NT2/D1 (cell line): Measurements from ENCODE around the gene FAM174C.
A peak's percentile ranks its signal among the peaks of the same experiment; 100 is the strongest.

Experiments used
- DNase-seq: peaks from one replicate; pipeline ENCODE4 v3.0.0-alpha.2; 2011; ENCODE audit warnings: low read depth, low spot score
- H3K27me3 ChIP-seq: 2 replicates; pipeline ENCODE4 v1.6.0; 2011; ENCODE audit warnings: mild to moderate bottlenecking; ENCODE audit not compliant: insufficient read length, insufficient read depth
- H3K36me3 ChIP-seq: 2 replicates; pipeline ENCODE4 v1.6.1; 2011; ENCODE audit warnings: mild to moderate bottlenecking, low read length, mixed read lengths; ENCODE audit not compliant: insufficient read depth, insufficient read length
- H3K4me1 ChIP-seq: 2 replicates; pipeline ENCODE4 v1.5.1; 2011; ENCODE audit not compliant: insufficient read depth, insufficient read length
- H3K4me3 ChIP-seq: 2 replicates; pipeline ENCODE4 v1.5.1; 2011; ENCODE audit warnings: low read depth; ENCODE audit not compliant: insufficient read length
- H3K9ac ChIP-seq: 2 replicates; pipeline ENCODE4 v1.6.0; 2011; ENCODE audit warnings: low read depth; ENCODE audit not compliant: insufficient read length
- H3K9me3 ChIP-seq: 2 replicates; pipeline ENCODE4 v1.5.1; 2011; ENCODE audit warnings: mild to moderate bottlenecking, low read length; ENCODE audit not compliant: insufficient read depth
- SUZ12 ChIP-seq: IDR thresholded peaks from 2 replicates; pipeline ENCODE4 v1.6.1; 2011; ENCODE audit not compliant: insufficient read length, insufficient read depth; ENCODE audit errors: extremely low read depth
- YY1 ChIP-seq: IDR thresholded peaks from 2 replicates; pipeline ENCODE4 v1.6.1; 2011; ENCODE audit not compliant: insufficient read length, insufficient read depth
- ZNF274 ChIP-seq: IDR thresholded peaks from 2 replicates; pipeline ENCODE4 v1.6.1; 2011; ENCODE audit warnings: mild to moderate bottlenecking, low read depth, low read length

The FAM174C gene

DNA sequence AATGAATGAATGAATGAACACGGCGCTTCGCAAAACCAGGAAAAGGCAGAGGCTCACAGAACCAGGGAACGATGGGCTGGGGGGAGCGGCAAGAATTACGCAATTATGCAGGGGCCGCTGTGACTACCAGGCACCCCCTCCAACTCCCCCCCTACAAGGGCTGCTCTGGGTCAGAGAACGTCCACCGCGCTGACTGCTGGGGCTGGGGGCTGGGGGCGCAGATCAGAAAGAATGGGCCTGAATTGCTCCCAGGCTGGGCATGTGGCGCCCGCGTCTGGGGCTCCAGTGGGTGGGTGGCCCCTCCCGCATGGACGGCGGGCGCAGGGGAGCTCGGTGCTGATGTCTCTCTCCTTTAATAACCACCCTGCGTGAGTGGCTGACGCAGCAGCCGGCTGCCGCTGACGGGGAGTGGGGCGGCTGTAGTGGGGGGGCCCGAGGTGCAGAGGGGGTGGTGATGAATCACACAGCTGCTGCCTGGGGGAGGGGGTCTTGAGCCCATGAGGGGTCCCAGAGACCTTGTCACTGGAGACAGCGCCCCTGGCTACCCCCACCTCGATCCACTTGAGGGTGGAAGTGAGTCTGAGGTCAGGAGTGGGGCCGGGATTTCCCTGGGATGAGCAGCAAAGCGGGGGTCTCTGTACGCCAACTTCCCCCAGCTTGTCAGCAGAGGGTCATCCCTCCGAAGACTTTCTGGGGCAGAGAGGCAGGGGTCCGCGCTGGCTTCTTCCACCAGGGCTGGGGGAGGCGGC, 7.7 kb upstream of the FAM174C start:
- H3K9ac ChIP-seq, result peak overlapping the region; percentile 86
- no peaks in the 10 kb centered on the region for H3K9me3 ChIP-seq
- no peak for DNase-seq
- peaks cover 15% of the 10 kb centered on the region for H3K27me3 ChIP-seq
- H3K4me1 ChIP-seq, result peaks cover 49% of the 10 kb centered on the region
- peak overlapping the region; percentile 62 for H3K4me3 ChIP-seq
- H3K36me3 ChIP-seq, result peaks cover 43% of the 10 kb centered on the region
- no peak for TF ChIP-seq YY1
- TF ChIP-seq ZNF274, result no peak
- TF ChIP-seq SUZ12, result no peak

GRCh38 chr19:1268226-1269064, 6.9 kb upstream of the FAM174C start:
- H3K36me3 ChIP-seq, result peaks cover 51% of the 10 kb centered on the region
- TF ChIP-seq ZNF274 (no peak), SUZ12 (no peak), YY1 (no peak)
- peaks cover 51% of the 10 kb centered on the region for H3K4me1 ChIP-seq
- peaks cover 15% of the 10 kb centered on the region for H3K27me3 ChIP-seq
- DNase-seq, result no peak
- H3K9ac ChIP-seq, result peak overlapping the region; percentile 86
- peak overlapping the region; percentile 31 for H3K4me3 ChIP-seq
- H3K9me3 ChIP-seq, result no peaks in the 10 kb centered on the region

GRCh38 chr19:1269065-1269477, 6.3 kb upstream of the FAM174C start, which contains the start of gene CIRBP:
CIRBP (plus strand) TSS chr19:1269332; CDS start chr19:1270934, 1,602 bp downstream.
- no peaks in the 10 kb centered on the region for H3K9me3 ChIP-seq
- peaks cover 55% of the 10 kb centered on the region for H3K36me3 ChIP-seq
- H3K9ac ChIP-seq, result peak within 1 kb of the TSS; percentile 100
- H3K4me3 ChIP-seq, result peak within 1 kb of the TSS; percentile 87
- H3K4me1 ChIP-seq, result peaks cover 55% of the 10 kb centered on the region
- peak; percentile 97 for DNase-seq
- peaks cover 15% of the 10 kb centered on the region for H3K27me3 ChIP-seq
- no peak for TF ChIP-seq ZNF274
- TF ChIP-seq YY1, result no peak
- TF ChIP-seq SUZ12, result no peak

- TF ChIP-seq YY1, result peak; percentile 91
- no peak for TF ChIP-seq ZNF274
- TF ChIP-seq SUZ12, result no peak
- Histone ChIP-seq H3K9me3 (no peaks in the 10 kb centered on the region), H3K4me3 (peak overlapping the region; percentile 87), H3K27me3 (peaks cover 15% of the 10 kb centered on the region), H3K36me3 (peaks cover 55% of the 10 kb centered on the region), H3K4me1 (peaks cover 55% of the 10 kb centered on the region), H3K9ac (peak overlapping the region; percentile 100)
- DNase-seq, result no peak
Measured at GRCh38 chr19:1269478-1270212, 5.7 kb upstream of the FAM174C start.

DNA sequence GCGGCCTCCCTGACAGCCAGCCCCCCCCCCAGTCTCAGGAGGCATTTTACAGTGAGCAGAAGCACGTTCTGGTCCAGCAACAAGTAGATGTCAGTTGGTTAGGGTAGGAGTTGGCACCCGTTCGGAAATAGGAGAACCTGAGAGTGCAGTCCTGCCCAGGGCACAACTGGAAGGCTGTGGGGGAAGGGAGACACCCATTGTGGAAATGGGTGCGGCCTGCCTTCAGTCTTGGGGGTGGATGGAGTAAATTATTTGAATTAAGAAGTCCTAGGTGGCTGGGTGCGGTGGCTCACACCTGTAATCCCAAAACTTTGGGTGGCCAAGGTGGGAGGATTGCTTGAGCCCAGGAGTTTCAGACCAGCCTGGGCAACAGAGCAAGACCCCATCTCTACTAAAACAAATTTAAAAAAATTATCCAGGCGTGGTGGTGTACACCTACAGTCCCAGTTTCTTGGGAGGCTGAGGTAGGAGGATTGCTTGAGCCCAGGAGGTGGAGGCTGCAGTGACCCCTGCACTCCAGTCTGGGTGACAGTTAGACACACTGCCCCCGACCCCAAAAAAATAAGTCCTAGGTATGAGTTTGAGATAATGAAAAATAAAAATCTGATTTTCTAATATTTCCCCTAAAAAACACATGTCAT, 5.0 kb upstream of the FAM174C start:
- H3K36me3 ChIP-seq, result peaks cover 54% of the 10 kb centered on the region
- peak overlapping the region; percentile 87 for H3K4me3 ChIP-seq
- peak overlapping the region; percentile 100 for H3K9ac ChIP-seq
- TF ChIP-seq SUZ12 (no peak), YY1 (no peak), ZNF274 (no peak)
- H3K27me3 ChIP-seq, result peaks cover 15% of the 10 kb centered on the region
- H3K9me3 ChIP-seq, result no peaks in the 10 kb centered on the region
- H3K4me1 ChIP-seq, result peaks cover 48% of the 10 kb centered on the region
- no peak for DNase-seq

DNA sequence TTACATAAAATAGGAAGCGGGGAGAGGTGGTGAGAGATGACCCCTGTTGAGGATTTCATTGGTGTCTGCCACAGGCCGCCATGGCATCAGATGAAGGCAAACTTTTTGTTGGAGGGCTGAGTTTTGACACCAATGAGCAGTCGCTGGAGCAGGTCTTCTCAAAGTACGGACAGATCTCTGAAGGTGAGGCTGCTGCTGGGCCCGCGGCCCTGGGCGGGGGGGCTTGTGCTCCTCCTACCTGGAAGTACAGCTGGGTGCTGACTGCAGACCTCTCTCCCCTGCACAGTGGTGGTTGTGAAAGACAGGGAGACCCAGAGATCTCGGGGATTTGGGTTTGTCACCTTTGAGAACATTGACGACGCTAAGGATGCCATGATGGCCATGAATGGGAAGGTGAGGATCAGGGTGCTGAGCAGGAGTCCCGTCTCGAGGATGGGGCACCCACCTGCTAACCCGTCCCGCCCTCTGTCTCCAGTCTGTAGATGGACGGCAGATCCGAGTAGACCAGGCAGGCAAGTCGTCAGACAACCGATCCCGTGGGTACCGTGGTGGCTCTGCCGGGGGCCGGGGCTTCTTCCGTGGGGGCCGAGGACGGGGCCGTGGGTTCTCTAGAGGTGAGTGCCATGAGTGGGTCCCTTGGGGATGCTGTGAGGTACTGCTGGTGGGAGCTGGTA, 4.3 kb upstream of the FAM174C start:
- H3K36me3 ChIP-seq, result peaks cover 54% of the 10 kb centered on the region
- no peak for DNase-seq
- TF ChIP-seq SUZ12 (no peak), YY1 (no peak), ZNF274 (no peak)
- H3K4me1 ChIP-seq, result peaks cover 45% of the 10 kb centered on the region
- peak overlapping the region; percentile 19 for H3K4me3 ChIP-seq
- H3K9ac ChIP-seq, result peak overlapping the region; percentile 100
- peaks cover 15% of the 10 kb centered on the region for H3K27me3 ChIP-seq
- no peaks in the 10 kb centered on the region for H3K9me3 ChIP-seq
